Ovary (tissue), 3 donors: ENCODE data around the gene MAP7.

ENCODE experiments used
- CTCF ChIP-seq, 3 donors: fragments of 450-650 bp in 2 of 3; fragments of 200-600 bp in 1 of 3; IDR thresholded peaks; one replicate each; pipeline versions ENCODE4 v1.5.1 to v1.8.0; 2016 to 2022; ENCODE audit warnings: antibody characterized with exemption in 3 of 3, mild to moderate bottlenecking in 1 of 3
- EP300 ChIP-seq: sonication (generic); formaldehyde crosslinking; IDR thresholded peaks from one replicate; pipeline ENCODE4 v1.6.1; 2017; ENCODE audit warnings: antibody characterized with exemption
- POLR2A ChIP-seq: fragments of 450-650 bp; IDR thresholded peaks from one replicate; pipeline ENCODE4 v1.6.1; 2017; ENCODE audit warnings: antibody characterized with exemption, mild to moderate bottlenecking, moderate library complexity
- donor health status: DM: no; HTN: no; CAD: no.

- TF ChIP-seq CTCF (IDR thresholded peaks at IDR 0.05) = no peak
- no peak for TF ChIP-seq POLR2A
- no peak for TF ChIP-seq EP300
These were observed 208.3 kb downstream of the MAP7 start for GRCh38 chr6:136341967-136342366.
